A549 (cell line): ENCODE measurements around the gene TP73. TPM values are rescaled to one million over a fixed set of nuclear protein-coding genes. Genes with fewer than 3 reads are reported as not detected.

Experiments used
- ATAC-seq, 2 experiments: fragments of 200-7000 bp in 1 of 2; fragments of >200 bp in 1 of 2; cut with Nextera tagmentation in 1 of 2; cut with Tn5 transposase in 1 of 2; 3 replicates each; pipeline versions ENCODE4 v1.8.0 to v1.9.1; 2018 to 2020; ENCODE audit warnings: mild to moderate bottlenecking in 1 of 2, moderate library complexity in 1 of 2
- CTCF ChIA-PET: fragments of 300-600 bp; sonication (Branson Sonifier 250); formaldehyde crosslinking; extraction: SDS; loops from one replicate; lab custom pipeline; 2021; ENCODE audit warnings: antibody characterized with exemption, inconsistent platforms; lab: Yijun Ruan, JAX
- POLR2A ChIA-PET: fragments of 350-600 bp; formaldehyde crosslinking; extraction: SDS; loops from one replicate; lab custom pipeline; 2021; ENCODE audit warnings: antibody characterized with exemption, inconsistent platforms; lab: Yijun Ruan, JAX
- DNase-seq, 2 experiments: peaks; one replicate each; pipeline versions ENCODE4 v3.0.0 to v3.0.0-alpha.2; 2011 to 2016; ENCODE audit warnings: low read depth in 1 of 2, low spot score in 1 of 2
- FAIRE-seq: peaks from 2 replicates; lab custom pipeline; 2011; peaks lifted over from hg19 to GRCh38; lab: Jason Lieb, UNC
- H3K27ac ChIP-seq, 2 experiments: fragments of >200 bp; sonication (Bioruptor Twin); formaldehyde crosslinking; 3 replicates each; pipeline ENCODE4 v1.5.1; 2016 to 2017
- H3K4me1 ChIP-seq: fragments of >200 bp; sonication (Bioruptor Twin); formaldehyde crosslinking; 3 replicates; pipeline ENCODE4 v1.6.1; 2016
- H3K4me2 ChIP-seq: fragments of >200 bp; sonication (Bioruptor Twin); formaldehyde crosslinking; 3 replicates; pipeline ENCODE4 v1.6.1; 2016
- H3K4me3 ChIP-seq: fragments of >200 bp; sonication (Bioruptor Twin); formaldehyde crosslinking; 3 replicates; pipeline ENCODE4 v1.5.1; 2016
- H3K9me3 ChIP-seq: fragments of >200 bp; sonication (Bioruptor Twin); formaldehyde crosslinking; 3 replicates; pipeline ENCODE4 v1.6.1; 2016
- CBX2 ChIP-seq: fragments of 200-600 bp; sonication (generic); IDR thresholded peaks from 2 replicates; pipeline ENCODE4 v1.6.1; 2016; ENCODE audit warnings: low read depth, mild to moderate bottlenecking, borderline replicate concordance
- CBX8 ChIP-seq: fragments of 200-600 bp; sonication (generic); IDR thresholded peaks from 2 replicates; pipeline ENCODE4 v1.6.1; 2016
- CHD2 ChIP-seq: fragments of 150-350 bp; IDR thresholded peaks from 2 replicates; pipeline ENCODE4 v1.6.1; 2014; ENCODE audit warnings: low read length; ENCODE audit not compliant: partially characterized antibody
- EHF ChIP-seq: fragments of 250-450 bp; sonication (Bioruptor Pico); IDR thresholded peaks from 2 replicates; pipeline ENCODE4 v1.5.0; 2020; ENCODE audit warnings: mild to moderate bottlenecking
- FOSB ChIP-seq: fragments of 250-450 bp; sonication (Bioruptor Pico); IDR thresholded peaks from 2 replicates; pipeline ENCODE4 v1.5.0; 2020; ENCODE audit warnings: mild to moderate bottlenecking, moderate library complexity
- FOXS1 ChIP-seq: fragments of 250-450 bp; sonication (Bioruptor Pico); IDR thresholded peaks from 2 replicates; pipeline ENCODE4 v1.5.0; 2020; ENCODE audit warnings: mild to moderate bottlenecking, moderate library complexity
- HOXB13 ChIP-seq: fragments of 250-450 bp; sonication (Bioruptor Pico); IDR thresholded peaks from 2 replicates; pipeline ENCODE4 v1.5.0; 2020; ENCODE audit warnings: low read depth, mild to moderate bottlenecking, moderate library complexity
- KDM1A ChIP-seq: fragments of 200-600 bp; sonication (generic); IDR thresholded peaks from 2 replicates; pipeline ENCODE4 v1.6.1; 2016; ENCODE audit warnings: low read depth, mild to moderate bottlenecking
- NFE2L2 ChIP-seq: fragments of 150-350 bp; conservative IDR thresholded peaks from 2 replicates; pipeline ENCODE4 v1.6.1; 2014; ENCODE audit warnings: low read length
- NR3C1 ChIP-seq: fragments of >200 bp; sonication (Bioruptor Twin); formaldehyde crosslinking; IDR thresholded peaks from 3 replicates; pipeline ENCODE4 v1.6.1; 2017
- PHF8 ChIP-seq: fragments of 200-600 bp; sonication (generic); IDR thresholded peaks from 2 replicates; pipeline ENCODE4 v1.6.1; 2016; ENCODE audit warnings: low read depth, mild to moderate bottlenecking, antibody characterized with exemption, moderate library complexity, borderline replicate concordance
- RFX5 ChIP-seq: fragments of 450-650 bp; IDR thresholded peaks from 2 replicates; pipeline ENCODE4 v1.7.1; 2014; ENCODE audit warnings: antibody characterized with exemption, mild to moderate bottlenecking, moderate library complexity
- RNF2 ChIP-seq: fragments of 200-600 bp; sonication (generic); IDR thresholded peaks from 2 replicates; pipeline ENCODE4 v1.6.1; 2016; ENCODE audit warnings: low read depth, mild to moderate bottlenecking, antibody characterized with exemption, moderate library complexity, borderline replicate concordance
- ZC3H11A ChIP-seq: fragments of 450-650 bp; IDR thresholded peaks from 2 replicates; pipeline ENCODE4 v1.6.1; 2014; ENCODE audit warnings: antibody characterized with exemption, mild to moderate bottlenecking
- ZNF302 ChIP-seq: fragments of 250-450 bp; sonication (Bioruptor Pico); IDR thresholded peaks from 2 replicates; pipeline ENCODE4 v1.9.0; 2021; ENCODE audit warnings: inconsistent platforms, mild to moderate bottlenecking, moderate library complexity
- ZSCAN20 ChIP-seq: fragments of 250-450 bp; sonication (Bioruptor Pico); IDR thresholded peaks from 2 replicates; pipeline ENCODE4 v1.8.0; 2022; ENCODE audit warnings: mild to moderate bottlenecking, moderate library complexity
- WGBS: methylation state at CpG from one replicate; pipeline ENCODE4 v1.1.6; 2017; ENCODE audit errors: missing lambda C conversion rate; 5-methylcytosine and 5-hydroxymethylcytosine counted together
- polyA plus RNA-seq, 4 experiments: library from polyadenylated mRNA; depleted of rRNA in 3 of 4; stranded (reverse); fragments of >200 nt; fragmentation: RNase III in 1 of 4; extraction: RNeasy Plus Mini Kit Qiagen cat#74134 plus additional on column Dnase treatment in 1 of 4; gene quantifications; 2 replicates in 3 of 4; 3 replicates in 1 of 4; pipeline ENCODE4 v1.2.3, GENCODE V29; 2011 to 2017
- TF ChIP-seq, protein P1 (sequence below): fragments of 150-350 bp; IDR thresholded peaks from 2 replicates; pipeline ENCODE4 v1.6.1; 2014; ENCODE audit warnings: low read depth, mild to moderate bottlenecking, low read length
- TF ChIP-seq, protein P2 (sequence below): IDR thresholded peaks from 2 replicates; pipeline ENCODE4 v1.6.1; 2012

The TP73 gene
- polyA plus RNA-seq, 2 of the 4 experiments (the other 2 are of a cell fraction): 0.01 to 0.25 TPM

DNA sequence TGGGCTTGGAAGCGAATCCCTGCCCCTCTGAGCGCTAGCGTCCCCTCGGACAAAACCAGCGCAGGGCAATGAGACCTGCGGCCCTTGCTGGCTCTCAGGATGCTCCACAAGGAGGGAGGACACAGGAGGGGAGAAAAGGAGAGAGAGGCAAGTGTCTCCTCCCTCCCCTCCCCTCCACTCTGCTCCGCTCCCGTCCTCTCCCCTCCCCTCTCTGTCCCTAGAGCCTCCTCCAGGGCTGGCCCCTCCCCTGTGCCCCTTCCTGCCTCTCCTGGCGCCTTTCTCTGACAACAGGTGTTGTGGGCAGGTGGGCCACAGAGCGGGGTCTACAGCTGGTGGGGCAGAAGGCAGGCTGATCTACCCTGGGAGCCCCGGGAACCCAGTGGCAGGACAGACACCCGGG is 35.2 kb downstream of the TP73 start (continued):
- no peak for TF ChIP-seq RFX5

DNA sequence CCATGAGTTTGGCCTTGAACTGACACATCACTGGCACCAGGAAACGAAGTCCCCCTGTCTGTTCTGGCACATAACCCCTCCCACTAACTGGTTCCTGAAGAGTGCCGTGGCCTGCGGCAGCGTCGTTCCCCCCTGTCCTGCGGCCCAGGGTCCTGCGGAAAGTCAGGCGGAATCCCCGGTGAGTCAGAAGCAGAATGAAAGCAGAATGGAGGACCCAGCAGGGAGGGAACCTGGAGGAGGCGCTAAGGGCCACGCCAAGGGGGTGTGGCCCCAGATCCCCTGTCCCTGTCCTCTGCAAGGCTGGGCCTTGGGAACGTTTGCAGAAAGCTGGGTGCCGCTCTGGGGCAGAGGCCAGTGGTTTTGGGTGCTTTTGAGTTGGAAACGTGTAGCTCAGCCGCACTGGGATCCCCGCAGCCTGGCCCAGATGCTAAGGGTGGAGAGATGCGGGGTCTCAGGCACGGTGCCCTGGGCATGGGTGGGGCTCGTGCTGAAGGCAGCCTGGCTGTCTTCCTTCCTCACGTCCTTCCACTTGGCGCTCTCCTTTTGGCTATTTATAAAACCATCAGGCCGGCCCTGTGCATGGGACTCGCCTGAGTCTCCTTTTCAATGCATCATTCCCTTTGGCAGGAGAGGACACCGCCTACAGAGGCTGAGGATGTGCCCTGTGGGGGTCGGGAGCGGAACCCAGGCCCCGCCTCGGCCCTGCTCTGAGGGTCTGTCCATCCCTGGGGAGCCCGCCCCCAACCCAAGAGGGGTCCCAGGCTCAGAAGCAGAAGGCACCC is 36.2 kb downstream of the TP73 start:
- ChIA-PET CTCF (no interaction called here), POLR2A (no interaction called here)
- H3K9me3 ChIP-seq: no peaks in the 10 kb centered on the region
- no peak overlapping the region for H3K4me2 ChIP-seq
- no peak overlapping the region for H3K4me3 ChIP-seq
- H3K4me1 ChIP-seq: no peaks in the 10 kb centered on the region
- TF ChIP-seq RFX5 (no peak), KDM1A (no peak), HOXB13 (CRISPR knock-in tag) (no peak), CBX2 (no peak), ZC3H11A (no peak), ZSCAN20 (CRISPR knock-in tag) (no peak), ZNF302 (CRISPR knock-in tag) (no peak)
- no peak for FAIRE-seq
- DNase-seq: no peak
- no peak overlapping the region for H3K27ac ChIP-seq
- peak in 1 of 2 experiments; percentile 56; a peak in 3 of 6 replicates for ATAC-seq
- 50% methylated on average over 22 of the region's 29 CpGs for WGBS

DNA sequence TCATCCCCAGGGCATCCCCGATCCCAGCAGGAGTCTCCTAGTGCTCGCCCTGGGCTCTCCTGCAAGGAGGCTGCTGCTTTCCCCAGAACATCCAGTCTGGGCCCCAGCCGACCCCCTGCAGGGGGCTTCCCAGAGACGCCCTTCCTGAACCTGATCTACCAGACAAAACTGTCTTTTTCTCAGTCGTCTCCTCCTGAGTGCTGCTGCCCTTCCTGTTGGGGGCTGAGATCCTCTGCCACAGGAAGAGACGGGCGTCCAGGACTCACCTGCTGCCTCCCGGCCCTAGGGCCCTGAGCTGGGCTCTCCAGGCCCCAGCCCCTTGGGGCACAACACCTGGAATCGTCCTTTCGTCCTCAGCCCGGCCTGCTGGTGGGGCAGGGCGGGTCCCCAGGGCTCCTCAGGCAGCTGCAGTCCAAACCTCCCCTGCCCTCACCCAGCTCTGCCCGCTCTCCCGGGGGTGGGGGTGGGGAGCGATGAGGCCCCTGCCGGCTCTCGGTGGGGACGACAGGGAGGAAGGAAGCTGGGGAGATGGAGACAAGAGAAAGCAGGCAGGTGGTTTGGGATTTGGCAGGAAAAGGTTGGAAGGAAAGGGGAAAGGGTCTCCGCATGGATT is 36.9 kb downstream of the TP73 start:
- Histone ChIP-seq H3K9me3 (no peaks in the 10 kb centered on the region), H3K4me3 (no peak overlapping the region), H3K4me1 (no peaks in the 10 kb centered on the region), H3K27ac (no peak overlapping the region), H3K4me2 (no peak overlapping the region)
- WGBS: 44% methylated on average over 5 of the region's 19 CpGs
- FAIRE-seq (no peak), ATAC-seq (no peak), DNase-seq (no peak)
- ChIA-PET CTCF (no interaction called here), POLR2A (no interaction called here)
- TF ChIP-seq RNF2: no peak
- no peak for TF ChIP-seq FOXS1 (CRISPR knock-in tag)
- TF ChIP-seq CBX8: no peak
- TF ChIP-seq, protein P1, sequence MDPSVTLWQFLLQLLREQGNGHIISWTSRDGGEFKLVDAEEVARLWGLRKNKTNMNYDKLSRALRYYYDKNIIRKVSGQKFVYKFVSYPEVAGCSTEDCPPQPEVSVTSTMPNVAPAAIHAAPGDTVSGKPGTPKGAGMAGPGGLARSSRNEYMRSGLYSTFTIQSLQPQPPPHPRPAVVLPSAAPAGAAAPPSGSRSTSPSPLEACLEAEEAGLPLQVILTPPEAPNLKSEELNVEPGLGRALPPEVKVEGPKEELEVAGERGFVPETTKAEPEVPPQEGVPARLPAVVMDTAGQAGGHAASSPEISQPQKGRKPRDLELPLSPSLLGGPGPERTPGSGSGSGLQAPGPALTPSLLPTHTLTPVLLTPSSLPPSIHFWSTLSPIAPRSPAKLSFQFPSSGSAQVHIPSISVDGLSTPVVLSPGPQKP: no peak
- TF ChIP-seq, protein P2, sequence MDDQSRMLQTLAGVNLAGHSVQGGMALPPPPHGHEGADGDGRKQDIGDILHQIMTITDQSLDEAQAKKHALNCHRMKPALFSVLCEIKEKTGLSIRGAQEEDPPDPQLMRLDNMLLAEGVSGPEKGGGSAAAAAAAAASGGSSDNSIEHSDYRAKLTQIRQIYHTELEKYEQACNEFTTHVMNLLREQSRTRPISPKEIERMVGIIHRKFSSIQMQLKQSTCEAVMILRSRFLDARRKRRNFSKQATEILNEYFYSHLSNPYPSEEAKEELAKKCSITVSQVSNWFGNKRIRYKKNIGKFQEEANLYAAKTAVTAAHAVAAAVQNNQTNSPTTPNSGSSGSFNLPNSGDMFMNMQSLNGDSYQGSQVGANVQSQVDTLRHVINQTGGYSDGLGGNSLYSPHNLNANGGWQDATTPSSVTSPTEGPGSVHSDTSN: no peak
- no peak for TF ChIP-seq PHF8
- TF ChIP-seq NR3C1: no peak
- no peak for TF ChIP-seq FOSB (CRISPR knock-in tag)
- TF ChIP-seq NFE2L2: no peak
- TF ChIP-seq RFX5: no peak
- TF ChIP-seq CHD2: no peak
- no peak for TF ChIP-seq EHF (CRISPR knock-in tag)
